Measurements from ENCODE around the gene ACSS1. TPM values are rescaled to one million over a fixed set of nuclear protein-coding genes. Genes with fewer than 3 reads are reported as not detected.
A peak's percentile ranks its signal among the peaks of the same experiment; 100 is the strongest.

The ACSS1 gene
- total RNA-seq, 1 donor from 2014 or later = not detected

- Histone ChIP-seq H4K20me1 (ENCODE audit: low read depth) (peaks cover 11% of the 10 kb centered on the region), H3F3A (ENCODE audit: low read depth) (no peaks in the 10 kb centered on the region), H3K9ac (peak within 1 kb of the TSS; percentile 23), H3K4me3 (peak within 1 kb of the TSS; percentile 53), H3K27ac (no peak within 1 kb of the TSS), H2AFZ (replicated peaks) (peak within 1 kb of the TSS; percentile 18), H3K27me3 (peaks cover 43% of the 10 kb centered on the region), H3K4me2 (peak within 1 kb of the TSS; percentile 87), H3K9me3 (ENCODE audit: low read depth) (no peaks in the 10 kb centered on the region), H3K36me3 (no peaks in the 10 kb centered on the region), H3K4me1 (peaks cover 13% of the 10 kb centered on the region), H3K79me2 (ENCODE audit: low read depth) (peaks cover 44% of the 10 kb centered on the region)
- no peaks in the 10 kb centered on the region for H3K9me3 Mint-ChIP-seq
- no peaks in the 10 kb centered on the region for H3K36me3 Mint-ChIP-seq
- peaks cover 10% of the 10 kb centered on the region for H3K27me3 Mint-ChIP-seq (ENCODE audit: insufficient read depth, low read depth)
- DNase-seq (ENCODE audit: low spot score) = peak; percentile 96
- peak within 1 kb of the TSS; percentile 98 for H3K4me3 Mint-ChIP-seq
- H3K27ac Mint-ChIP-seq = peak within 1 kb of the TSS; percentile 14
- peaks cover 39% of the 10 kb centered on the region for H3K4me1 Mint-ChIP-seq
- TF ChIP-seq EZH2 (IDR thresholded peaks at IDR 0.05) (no peak), CTCF (IDR thresholded peaks at IDR 0.05) (no peak), EZH2phosphoT487 (IDR thresholded peaks at IDR 0.05) (no peak)
These were observed 65.3 kb downstream of the ACSS1 start, which contains the start of gene APMAP for GRCh38 chr20:24992487-24993205. TSS of gene APMAP (minus strand) at chr20:24992751. CDS start at chr20:24992688, 63 bp downstream.

- peaks cover 10% of the 10 kb centered on the region for H3K27me3 Mint-ChIP-seq (ENCODE audit: insufficient read depth, low read depth)
- peak; percentile 53 for DNase-seq (ENCODE audit: low spot score)
- Histone ChIP-seq H3K27ac (no peak overlapping the region), H3K9ac (peak overlapping the region; percentile 23), H2AFZ (replicated peaks) (peak overlapping the region; percentile 18), H3K4me2 (peak overlapping the region; percentile 87), H3K4me3 (peak overlapping the region; percentile 53), H3K4me1 (peaks cover 13% of the 10 kb centered on the region), H3K36me3 (no peaks in the 10 kb centered on the region), H4K20me1 (ENCODE audit: low read depth) (peaks cover 11% of the 10 kb centered on the region), H3K9me3 (ENCODE audit: low read depth) (no peaks in the 10 kb centered on the region), H3K27me3 (peaks cover 37% of the 10 kb centered on the region), H3F3A (ENCODE audit: low read depth) (no peaks in the 10 kb centered on the region), H3K79me2 (ENCODE audit: low read depth) (peaks cover 51% of the 10 kb centered on the region)
- H3K27ac Mint-ChIP-seq = peak overlapping the region; percentile 14
- peak; percentile 18 for TF ChIP-seq EZH2phosphoT487 (IDR thresholded peaks at IDR 0.05)
- peak; percentile 20 for TF ChIP-seq EZH2 (IDR thresholded peaks at IDR 0.05)
- no peak for TF ChIP-seq CTCF (IDR thresholded peaks at IDR 0.05)
- H3K36me3 Mint-ChIP-seq = no peaks in the 10 kb centered on the region
- H3K4me3 Mint-ChIP-seq = peak overlapping the region; percentile 98
- peaks cover 39% of the 10 kb centered on the region for H3K4me1 Mint-ChIP-seq
- H3K9me3 Mint-ChIP-seq = no peaks in the 10 kb centered on the region
These were observed 65.9 kb downstream of the ACSS1 start for GRCh38 chr20:24991897-24992486.

GRCh38 chr20:24990810-24991252 is 67.1 kb downstream of the ACSS1 start:
- H3K9me3 Mint-ChIP-seq = no peaks in the 10 kb centered on the region
- Histone ChIP-seq H3K79me2 (ENCODE audit: low read depth) (peaks cover 62% of the 10 kb centered on the region), H3K27me3 (peaks cover 25% of the 10 kb centered on the region), H4K20me1 (ENCODE audit: low read depth) (peaks cover 11% of the 10 kb centered on the region), H3K9ac (no peak overlapping the region), H2AFZ (replicated peaks) (no peak overlapping the region), H3K36me3 (no peaks in the 10 kb centered on the region), H3F3A (ENCODE audit: low read depth) (no peaks in the 10 kb centered on the region), H3K4me1 (peaks cover 13% of the 10 kb centered on the region), H3K4me2 (peak overlapping the region; percentile 87), H3K4me3 (peak overlapping the region; percentile 53), H3K27ac (no peak overlapping the region), H3K9me3 (ENCODE audit: low read depth) (no peaks in the 10 kb centered on the region)
- no peaks in the 10 kb centered on the region for H3K36me3 Mint-ChIP-seq
- peak overlapping the region; percentile 98 for H3K4me3 Mint-ChIP-seq
- H3K27ac Mint-ChIP-seq = no peak overlapping the region
- peaks cover 35% of the 10 kb centered on the region for H3K4me1 Mint-ChIP-seq
- no peak for DNase-seq (ENCODE audit: low spot score)
- peaks cover 6% of the 10 kb centered on the region for H3K27me3 Mint-ChIP-seq (ENCODE audit: insufficient read depth, low read depth)
- TF ChIP-seq EZH2phosphoT487 (IDR thresholded peaks at IDR 0.05) (no peak), EZH2 (IDR thresholded peaks at IDR 0.05) (no peak), CTCF (IDR thresholded peaks at IDR 0.05) (no peak)

All from neural progenitor cell (in vitro differentiated cells).